HUES6 (cell line): ENCODE data around the gene HOXC9.

Source experiments
- H3K27ac ChIP-seq: 2 replicates; pipeline ENCODE4 v1.7.0; 2013; ENCODE audit warnings: low read depth, mild to moderate bottlenecking, low read length, inconsistent platforms
- H3K27me3 ChIP-seq: 2 replicates; pipeline ENCODE4 v1.6.1; 2013; ENCODE audit warnings: low read length; ENCODE audit not compliant: control insufficient read depth, insufficient read depth
- H3K36me3 ChIP-seq: 2 replicates; pipeline ENCODE4 v1.6.1; 2013; ENCODE audit warnings: low read length; ENCODE audit not compliant: control insufficient read depth, insufficient read depth
- H3K4me1 ChIP-seq: 2 replicates; pipeline ENCODE4 v1.6.1; 2013; ENCODE audit warnings: low read length; ENCODE audit not compliant: control insufficient read depth, insufficient read depth
- H3K4me3 ChIP-seq: 2 replicates; pipeline ENCODE4 v1.5.1; 2013; ENCODE audit warnings: low read depth, low read length
- H3K9ac ChIP-seq: one replicate; pipeline ENCODE4 v1.6.1; 2013; ENCODE audit warnings: mild to moderate bottlenecking, low read length
- H3K9me3 ChIP-seq: 2 replicates; pipeline ENCODE4 v1.6.1; 2013; ENCODE audit warnings: low read depth, low read length; ENCODE audit not compliant: control insufficient read depth, insufficient read depth

The HOXC9 gene

DNA sequence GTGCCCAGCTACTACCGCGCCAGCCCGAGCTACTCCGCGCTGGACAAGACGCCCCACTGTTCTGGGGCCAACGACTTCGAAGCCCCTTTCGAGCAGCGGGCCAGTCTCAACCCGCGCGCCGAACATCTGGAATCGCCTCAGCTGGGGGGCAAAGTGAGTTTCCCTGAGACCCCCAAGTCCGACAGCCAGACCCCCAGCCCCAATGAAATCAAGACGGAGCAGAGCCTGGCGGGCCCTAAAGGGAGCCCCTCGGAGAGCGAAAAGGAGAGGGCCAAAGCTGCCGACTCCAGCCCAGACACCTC is 14.3 kb upstream of the HOXC9 start:
- no peak overlapping the region for H3K27ac ChIP-seq
- H3K9me3 ChIP-seq, result peaks cover 6% of the 10 kb centered on the region; the same call in 1 of the 2 replicates
- H3K4me3 ChIP-seq, result peak overlapping the region; percentile 39
- H3K36me3 ChIP-seq, result no peaks in the 10 kb centered on the region
- 0 out of 2 replicates have a peak, but pooled peaks cover 3% of the 10 kb centered on the region for H3K4me1 ChIP-seq
- H3K27me3 ChIP-seq, result peaks cover 100% of the 10 kb centered on the region
- peak overlapping the region; percentile 64 for H3K9ac ChIP-seq

DNA sequence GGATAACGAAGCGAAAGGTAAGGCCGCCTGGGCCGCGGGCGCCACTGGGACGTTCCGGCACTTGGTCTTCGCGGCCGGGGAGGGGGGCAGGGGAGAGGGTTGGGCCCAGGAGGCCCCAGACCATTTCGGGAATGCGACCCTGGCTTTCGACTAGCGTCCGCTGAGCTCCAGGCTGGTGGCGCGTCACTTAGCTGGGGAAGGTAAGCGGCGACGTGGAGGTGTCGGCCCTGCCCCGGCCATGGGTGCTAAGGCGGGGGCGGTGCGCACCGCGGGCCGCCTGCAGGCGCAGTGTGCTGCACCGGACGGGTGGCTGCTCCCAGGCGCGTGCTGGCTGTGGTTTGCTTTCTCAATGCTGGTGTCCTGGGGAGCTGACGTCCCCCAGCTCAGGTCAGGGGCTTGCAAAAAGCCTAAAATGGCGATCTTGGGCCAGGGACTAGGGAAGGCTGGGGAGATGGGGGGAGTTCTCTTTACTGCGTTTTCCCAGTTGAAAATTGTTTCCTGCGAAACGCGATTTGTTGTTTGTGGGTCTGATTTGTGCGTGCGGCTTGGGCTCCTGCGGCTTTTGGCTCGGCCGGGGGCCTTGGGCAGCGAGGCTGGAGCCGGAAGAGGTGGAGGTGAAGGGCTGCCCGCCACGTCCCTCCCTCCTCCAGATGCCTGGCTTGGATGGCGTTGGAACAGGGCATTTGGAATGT is 13.8 kb upstream of the HOXC9 start:
- Histone ChIP-seq H3K4me3 (peak overlapping the region; percentile 39), H3K36me3 (no peaks in the 10 kb centered on the region), H3K4me1 (0 out of 2 replicates have a peak, but pooled peaks cover 3% of the 10 kb centered on the region), H3K27ac (no peak overlapping the region), H3K27me3 (peaks cover 100% of the 10 kb centered on the region), H3K9me3 (peaks cover 6% of the 10 kb centered on the region; the same call in 1 of the 2 replicates), H3K9ac (peak overlapping the region; percentile 64)

DNA sequence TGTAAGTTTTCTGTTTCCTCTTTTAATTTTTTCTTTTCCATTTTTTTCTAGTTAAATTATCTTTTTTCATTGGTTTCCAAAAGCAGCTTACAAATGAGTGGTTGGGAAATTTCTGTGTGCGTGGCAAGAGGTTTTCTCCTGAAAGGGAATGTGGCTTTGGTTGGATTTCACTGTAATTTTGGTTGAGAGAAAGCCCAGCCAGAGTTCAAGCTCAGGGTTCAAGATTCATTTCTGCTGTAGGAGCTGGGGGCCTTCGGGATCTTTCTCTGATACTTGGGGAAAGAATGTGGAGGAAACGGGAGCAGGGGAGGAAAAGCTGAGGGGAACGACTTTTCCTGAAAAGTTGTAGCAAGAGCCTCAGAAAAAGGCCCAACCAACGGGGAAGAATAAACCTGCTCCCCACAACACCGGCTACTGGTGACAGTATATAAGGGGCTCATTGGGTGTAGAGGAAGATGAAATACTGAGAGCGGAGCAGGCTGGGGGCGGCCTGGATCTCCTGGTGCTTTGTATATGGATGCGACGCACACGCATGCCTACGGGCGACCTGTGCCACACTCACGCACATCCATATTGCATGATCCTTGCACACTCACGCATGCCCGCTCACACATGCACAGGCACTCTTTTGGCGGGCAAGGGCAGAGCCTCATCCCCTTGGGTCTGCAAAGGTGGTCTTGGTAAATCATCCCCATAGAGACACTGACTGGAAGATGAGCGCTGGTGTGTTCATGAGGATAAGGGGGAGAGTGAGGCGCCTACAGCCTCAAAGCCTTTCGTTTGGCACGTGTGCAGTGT is 13.1 kb upstream of the HOXC9 start:
- Histone ChIP-seq H3K9ac (peak overlapping the region; percentile 38), H3K4me3 (peak overlapping the region; percentile 39; the same call in 1 of the 2 replicates), H3K36me3 (no peaks in the 10 kb centered on the region), H3K4me1 (0 out of 2 replicates have a peak, but pooled peaks cover 3% of the 10 kb centered on the region), H3K9me3 (peaks cover 6% of the 10 kb centered on the region; the same call in 1 of the 2 replicates), H3K27ac (no peak overlapping the region), H3K27me3 (peaks cover 100% of the 10 kb centered on the region)

DNA sequence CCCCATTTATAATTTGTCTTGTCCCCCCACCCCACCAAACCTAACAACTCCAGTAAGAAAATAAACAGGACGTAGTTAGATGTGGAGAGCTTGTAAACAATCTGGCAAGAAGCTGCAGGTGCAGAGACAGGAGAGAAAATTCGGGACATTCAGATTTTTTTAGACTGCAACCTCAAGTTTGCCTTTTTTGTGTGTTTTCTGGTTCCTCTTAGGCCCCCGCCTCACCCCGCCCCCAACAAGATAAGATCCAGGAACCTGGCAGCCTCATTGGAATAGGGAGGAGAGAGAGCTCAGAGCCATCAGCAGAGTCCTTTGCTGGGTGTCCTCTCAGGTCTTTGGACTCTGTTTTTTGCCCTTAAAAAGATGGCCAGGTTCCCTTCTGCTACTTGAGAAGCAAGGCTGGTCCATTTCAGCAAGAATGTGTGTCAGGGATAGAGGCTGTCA is 12.2 kb upstream of the HOXC9 start:
- Histone ChIP-seq H3K4me3 (no peak overlapping the region; the same call in 1 of the 2 replicates), H3K36me3 (no peaks in the 10 kb centered on the region), H3K9ac (peak overlapping the region; percentile 58), H3K27me3 (peaks cover 100% of the 10 kb centered on the region), H3K9me3 (peaks cover 6% of the 10 kb centered on the region; the same call in 1 of the 2 replicates), H3K27ac (no peak overlapping the region), H3K4me1 (no peaks in the 10 kb centered on the region)

DNA sequence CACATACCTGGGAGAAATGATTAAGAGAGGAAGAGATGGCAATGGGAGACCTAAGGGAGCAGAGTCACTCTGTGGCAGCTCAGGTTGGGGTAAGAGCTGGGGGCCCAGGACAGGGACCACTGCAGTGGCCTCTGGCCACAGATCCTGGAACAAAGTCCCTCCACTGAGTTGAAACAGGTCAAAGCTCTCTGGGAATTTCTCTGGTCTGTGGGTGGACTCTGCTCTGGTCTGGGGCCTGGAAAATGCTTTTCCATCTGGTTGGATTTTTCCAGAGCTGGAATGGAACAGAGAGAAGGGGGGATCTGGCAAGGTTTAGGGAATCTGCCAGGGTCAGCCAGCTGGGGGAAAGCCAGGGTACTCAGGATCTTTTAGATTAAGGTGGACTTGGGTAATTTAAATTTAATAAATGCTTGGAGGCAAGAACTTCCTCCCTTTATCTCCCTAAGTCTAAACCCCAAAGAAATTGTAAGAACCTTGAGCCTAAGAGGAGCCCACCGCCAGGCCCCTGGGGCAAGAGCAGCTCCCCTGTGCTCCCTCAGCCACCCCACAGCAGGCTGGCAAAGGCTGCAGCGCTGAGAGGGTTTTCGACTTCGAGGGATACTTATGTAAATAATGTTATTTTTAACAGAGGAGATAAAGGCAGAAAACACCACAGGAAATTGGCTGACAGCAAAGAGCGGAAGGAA is 11.3 kb upstream of the HOXC9 start:
- H3K27me3 ChIP-seq, result peaks cover 100% of the 10 kb centered on the region
- no peaks in the 10 kb centered on the region for H3K36me3 ChIP-seq
- H3K4me3 ChIP-seq, result no peak overlapping the region; the same call in 1 of the 2 replicates
- peaks cover 6% of the 10 kb centered on the region; the same call in 1 of the 2 replicates for H3K9me3 ChIP-seq
- no peak overlapping the region for H3K27ac ChIP-seq
- no peaks in the 10 kb centered on the region for H3K4me1 ChIP-seq
- H3K9ac ChIP-seq, result peak overlapping the region; percentile 58

DNA sequence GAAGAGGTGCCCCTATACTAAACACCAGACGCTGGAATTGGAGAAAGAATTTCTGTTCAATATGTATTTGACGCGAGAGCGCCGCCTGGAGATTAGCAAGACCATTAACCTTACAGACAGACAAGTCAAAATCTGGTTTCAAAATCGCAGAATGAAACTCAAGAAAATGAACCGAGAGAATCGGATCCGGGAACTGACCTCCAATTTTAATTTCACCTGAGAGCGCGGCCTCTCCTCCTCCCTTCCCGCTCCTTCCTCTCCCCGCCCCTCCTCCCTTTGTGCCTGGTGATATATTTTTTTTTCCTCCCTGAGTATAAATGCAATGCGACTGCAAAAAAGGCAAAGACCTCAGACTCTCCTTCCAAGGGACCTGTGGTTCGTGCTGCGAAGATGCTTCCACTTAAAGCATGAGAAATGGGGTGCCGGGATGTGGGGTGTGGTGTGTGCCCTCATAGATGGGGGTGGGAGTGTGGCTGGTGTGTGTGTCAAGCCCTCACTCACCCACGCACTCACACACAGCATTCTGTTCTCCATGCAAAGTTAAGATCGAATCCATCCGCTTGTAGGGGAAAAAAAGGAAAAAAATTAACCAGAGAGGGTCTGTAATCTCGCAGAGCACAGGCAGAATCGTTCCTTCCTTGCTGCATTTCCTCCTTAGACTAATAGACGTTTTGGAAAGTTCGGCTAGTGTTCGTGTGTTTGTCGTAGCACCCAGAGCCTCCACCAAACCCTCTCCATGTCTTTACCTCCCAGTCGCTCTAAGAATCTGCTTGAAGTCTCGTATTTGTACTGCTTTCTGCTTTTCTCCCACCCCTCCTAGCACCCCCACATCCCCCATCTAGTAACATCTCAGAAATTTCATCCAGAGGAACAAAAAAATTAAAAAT is 10.5 kb upstream of the HOXC9 start:
- Histone ChIP-seq H3K4me1 (no peaks in the 10 kb centered on the region), H3K27me3 (peaks cover 100% of the 10 kb centered on the region), H3K4me3 (no peak overlapping the region), H3K9me3 (peaks cover 6% of the 10 kb centered on the region; the same call in 1 of the 2 replicates), H3K27ac (no peak overlapping the region), H3K9ac (no peak overlapping the region), H3K36me3 (no peaks in the 10 kb centered on the region)

DNA sequence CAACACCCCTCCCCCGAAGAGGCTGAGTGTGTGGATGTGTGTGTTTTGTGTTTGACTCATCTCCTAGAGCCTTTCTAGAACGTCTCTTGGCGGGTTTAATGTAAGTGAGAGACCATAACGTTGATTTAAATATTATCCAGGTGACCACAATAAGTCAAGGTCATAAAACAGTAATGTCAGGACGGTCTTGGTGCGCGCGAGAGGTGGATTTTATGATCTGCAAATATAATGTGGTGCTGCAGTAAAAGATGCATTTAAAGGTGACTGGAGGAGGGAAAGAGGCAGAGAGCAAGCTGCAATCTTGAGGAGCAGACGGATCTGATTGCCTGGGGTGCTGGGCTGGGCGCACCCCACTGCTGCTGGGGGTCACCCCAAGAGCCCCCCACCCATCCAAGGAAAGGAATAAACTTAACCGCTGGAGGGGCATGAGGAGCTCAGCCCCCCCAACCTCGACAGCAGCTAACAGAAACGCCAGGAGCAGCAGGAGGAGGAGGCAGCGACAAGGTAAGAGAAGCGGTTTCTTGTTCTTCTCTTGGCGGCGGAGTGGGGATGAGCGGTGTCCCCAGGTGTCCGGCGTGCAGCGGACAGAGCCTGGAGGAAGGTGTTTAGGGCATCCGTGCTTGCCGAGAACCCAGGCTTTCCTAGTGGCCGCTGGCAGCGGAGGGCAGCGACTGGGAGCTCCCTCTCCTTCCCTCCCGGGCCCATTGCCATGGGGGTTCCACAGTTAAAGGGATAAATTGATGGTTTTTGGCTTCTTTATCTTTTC is 9.5 kb upstream of the HOXC9 start:
- H3K36me3 ChIP-seq, result no peaks in the 10 kb centered on the region
- H3K9ac ChIP-seq, result peak overlapping the region; percentile 73
- H3K4me3 ChIP-seq, result peak overlapping the region; percentile 19
- peaks cover 100% of the 10 kb centered on the region for H3K27me3 ChIP-seq
- H3K27ac ChIP-seq, result no peak overlapping the region
- peaks cover 2% of the 10 kb centered on the region; the same call in 1 of the 2 replicates for H3K9me3 ChIP-seq
- H3K4me1 ChIP-seq, result peaks cover 2% of the 10 kb centered on the region; the same call in 1 of the 2 replicates

DNA sequence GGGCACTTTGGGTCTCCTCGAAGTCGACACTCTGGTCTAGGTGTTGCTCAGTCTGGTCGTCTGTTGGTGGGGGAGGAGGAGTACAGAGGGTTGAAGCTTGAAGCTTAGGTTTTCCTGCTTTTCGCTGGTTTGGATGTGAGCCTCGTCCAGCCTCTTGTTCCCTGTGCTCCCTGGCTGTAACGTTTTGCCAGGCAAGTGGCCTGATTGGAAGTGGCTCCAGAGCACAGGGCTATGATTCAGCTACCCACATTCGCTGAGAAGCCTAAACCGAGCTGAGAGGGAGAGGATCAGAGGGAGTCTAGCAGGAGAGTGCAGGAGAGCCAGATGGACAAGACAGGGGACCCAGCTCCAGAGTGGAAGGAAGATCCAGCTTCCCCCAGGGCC is 8.9 kb upstream of the HOXC9 start:
- peaks cover 100% of the 10 kb centered on the region for H3K27me3 ChIP-seq
- no peaks in the 10 kb centered on the region for H3K36me3 ChIP-seq

DNA sequence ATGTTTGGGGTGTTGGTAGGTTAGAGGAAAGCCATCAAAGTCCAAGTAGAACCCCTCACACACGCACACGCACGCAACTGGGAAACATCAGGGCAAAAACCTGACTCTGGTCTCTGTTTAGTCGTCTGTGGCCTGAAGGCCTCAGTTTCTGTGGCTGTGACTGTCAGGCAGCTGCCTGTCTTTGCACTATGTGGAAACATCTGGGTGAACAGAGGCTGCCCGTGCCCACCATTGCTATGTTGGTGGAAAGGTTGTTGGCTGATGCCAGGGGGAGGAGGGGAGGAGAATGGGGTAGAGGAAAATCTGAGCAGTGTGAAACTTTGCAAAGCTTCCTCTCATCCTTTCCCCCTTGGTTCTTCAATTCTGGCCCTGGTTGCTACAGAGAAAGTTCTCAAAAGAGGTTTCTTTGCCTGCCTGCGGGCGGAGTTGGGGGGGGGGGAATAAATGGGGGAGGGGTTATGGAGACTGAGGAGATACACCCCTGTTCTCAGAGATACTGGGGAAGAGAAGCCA is 7.5 kb upstream of the HOXC9 start:
- Histone ChIP-seq H3K9me3 (no peaks in the 10 kb centered on the region), H3K27me3 (peaks cover 100% of the 10 kb centered on the region), H3K9ac (peak overlapping the region; percentile 73), H3K4me3 (no peak overlapping the region), H3K36me3 (no peaks in the 10 kb centered on the region), H3K4me1 (peaks cover 5% of the 10 kb centered on the region; the same call in 1 of the 2 replicates), H3K27ac (no peak overlapping the region)

More for the DNA sequence above, 8.9 kb upstream of the HOXC9 start:
- Histone ChIP-seq H3K27ac (no peak overlapping the region), H3K4me1 (peaks cover 5% of the 10 kb centered on the region; the same call in 1 of the 2 replicates), H3K4me3 (peak overlapping the region; percentile 19), H3K9me3 (no peaks in the 10 kb centered on the region), H3K9ac (peak overlapping the region; percentile 73)
